Measurements from ENCODE around the gene SF3B2. TPM values are rescaled to one million over a fixed set of nuclear protein-coding genes. Genes with fewer than 3 reads are reported as not detected.

SF3B2 gene
- total RNA-seq, 1 donor from 2014 or later: 145 TPM

GRCh38 chr11:66056501-66056900 is 4.3 kb downstream of the SF3B2 start:
- no peaks in the 10 kb centered on the region for H3K27me3 ChIP-seq (ENCODE audit: low read depth)
- no peak overlapping the region for H3K27ac ChIP-seq
- peaks cover 81% of the 10 kb centered on the region for H3K36me3 ChIP-seq
- H3K4me3 ChIP-seq: no peak overlapping the region
- H3K4me1 ChIP-seq: peaks cover 16% of the 10 kb centered on the region
- no peak for TF ChIP-seq CTCF (IDR thresholded peaks at IDR 0.05)
- no peaks in the 10 kb centered on the region for H3K9me3 ChIP-seq
- ATAC-seq: no peak
- DNase-seq: no peak
- intact Hi-C loops (cut with DNase I): no loop called here

GRCh38 chr11:66059966-66060680 is 8.0 kb downstream of the SF3B2 start:
- H3K36me3 ChIP-seq: peaks cover 100% of the 10 kb centered on the region
- ATAC-seq: no peak
- H3K4me1 ChIP-seq: no peaks in the 10 kb centered on the region
- H3K27me3 ChIP-seq (ENCODE audit: low read depth): no peaks in the 10 kb centered on the region
- TF ChIP-seq CTCF (IDR thresholded peaks at IDR 0.05): no peak
- DNase-seq: no peak
- intact Hi-C loops (cut with DNase I): no loop called here
- H3K9me3 ChIP-seq: no peaks in the 10 kb centered on the region
- H3K27ac ChIP-seq: no peak overlapping the region
- H3K4me3 ChIP-seq: no peak overlapping the region

GRCh38 chr11:66061268-66061667 is 9.1 kb downstream of the SF3B2 start:
- Histone ChIP-seq H3K4me1 (no peaks in the 10 kb centered on the region), H3K27me3 (ENCODE audit: low read depth) (no peaks in the 10 kb centered on the region), H3K36me3 (peaks cover 100% of the 10 kb centered on the region), H3K9me3 (no peaks in the 10 kb centered on the region), H3K4me3 (no peak overlapping the region), H3K27ac (no peak overlapping the region)
- no peak for ATAC-seq
- TF ChIP-seq CTCF (IDR thresholded peaks at IDR 0.05): no peak
- intact Hi-C loops (cut with DNase I): no loop called here
- no peak for DNase-seq

- H3K9me3 ChIP-seq: no peaks in the 10 kb centered on the region
- intact Hi-C loops (cut with DNase I): no loop called here
- peaks cover 100% of the 10 kb centered on the region for H3K36me3 ChIP-seq
- TF ChIP-seq CTCF (IDR thresholded peaks at IDR 0.05): no peak
- DNase-seq (no peak), ATAC-seq (no peak)
- H3K27me3 ChIP-seq (ENCODE audit: low read depth): no peaks in the 10 kb centered on the region
- no peak overlapping the region for H3K27ac ChIP-seq
- peaks cover 4% of the 10 kb centered on the region for H3K4me1 ChIP-seq
- no peak overlapping the region for H3K4me3 ChIP-seq
These were observed 10.2 kb downstream of the SF3B2 start for GRCh38 chr11:66062408-66062807.

GRCh38 chr11:66063900-66064299 is 11.7 kb downstream of the SF3B2 start:
- TF ChIP-seq CTCF (IDR thresholded peaks at IDR 0.05): no peak
- Histone ChIP-seq H3K4me3 (no peak overlapping the region), H3K27ac (no peak overlapping the region), H3K4me1 (peaks cover 18% of the 10 kb centered on the region), H3K27me3 (ENCODE audit: low read depth) (no peaks in the 10 kb centered on the region), H3K36me3 (peaks cover 100% of the 10 kb centered on the region), H3K9me3 (no peaks in the 10 kb centered on the region)
- ATAC-seq (no peak), DNase-seq (no peak)
- intact Hi-C loops (cut with DNase I): no loop called here

Data from lower lobe of right lung (tissue), 2 donors.